Regular cardiac myocyte (primary cell): ENCODE results near the gene MICA. TPM values are rescaled to one million over a fixed set of nuclear protein-coding genes. Genes with fewer than 3 reads are reported as not detected.

Experiments
- total RNA-seq: library from RNA; depleted of rRNA; stranded (reverse); fragments of >200 nt; gene quantifications from 2 replicates; pipeline ENCODE4 v1.2.3, GENCODE V29; 2014

MICA gene
- 45.1 and 62.3 TPM in 2 replicates for total RNA-seq

GRCh38 chr6:31403283-31404060 lies at the start of gene MICA:
Gene MICA, plus strand, starts transcription at chr6:31403595. Its CDS starts 38 bp downstream, at chr6:31403633.

GRCh38 chr6:31356946-31357466 lies 46.4 kb upstream of the MICA start, which contains the start of gene HLA-B:
Gene HLA-B, minus strand, starts transcription at chr6:31357179. Its CDS starts 21 bp downstream, at chr6:31357158.

Other genes starting within 250 kb of the MICA start
- 14.7 and 19.0 TPM in 2 replicates for gene CCHCR1, start 245.8 kb upstream of the MICA start, total RNA-seq
- gene TCF19, start 245.0 kb upstream of the MICA start, total RNA-seq = 3.7 and 42.6 TPM in 2 replicates
- 0.38 and 3.4 TPM in 2 replicates for gene POU5F1, start 232.9 kb upstream of the MICA start, total RNA-seq
- gene HLA-C, start 131.5 kb upstream of the MICA start, total RNA-seq = 118 and 135 TPM in 2 replicates
- 116 and 206 TPM in 2 replicates for gene HLA-B, start 46.4 kb upstream of the MICA start, total RNA-seq
- gene MICB, start 94.5 kb downstream of the MICA start, total RNA-seq = 9.0 and 20.7 TPM in 2 replicates
- gene MCCD1, start 125.4 kb downstream of the MICA start, total RNA-seq = not detected in 2 replicates
- 156 and 555 TPM in 2 replicates for gene DDX39B, start 138.4 kb downstream of the MICA start, total RNA-seq
- 1.2 and 5.1 TPM in 2 replicates for gene ATP6V1G2, start 143.0 kb downstream of the MICA start, total RNA-seq
- gene NFKBIL1, start 144.0 kb downstream of the MICA start, total RNA-seq = 19.7 and 32.7 TPM in 2 replicates
- gene LTA, start 168.7 kb downstream of the MICA start, total RNA-seq = not detected in 2 replicates
- not detected in 2 replicates for gene TNF, start 172.0 kb downstream of the MICA start, total RNA-seq
- gene LTB, start 178.8 kb downstream of the MICA start, total RNA-seq = 0.28 TPM in 1 of 2 replicates, not detected in the other
- gene LST1, start 182.7 kb downstream of the MICA start, total RNA-seq = not detected in 2 replicates
- gene NCR3, start 189.4 kb downstream of the MICA start, total RNA-seq = not detected in 2 replicates
- gene AIF1, start 211.6 kb downstream of the MICA start, total RNA-seq = not detected in 2 replicates
- gene PRRC2A, start 217.1 kb downstream of the MICA start, total RNA-seq = 19.7 and 31.1 TPM in 2 replicates
- 90.5 and 111 TPM in 2 replicates for gene BAG6, start 249.1 kb downstream of the MICA start, total RNA-seq